Spleen (tissue), 13 donors: ENCODE results near the gene ADGRE1. TPM values are rescaled to one million over a fixed set of nuclear protein-coding genes. Genes with fewer than 3 reads are reported as not detected.

Experiments
- DNase-seq: peaks from one replicate; pipeline ENCODE4 v3.0.0-alpha.2; 2020
- H3K27ac ChIP-seq, 8 donors: fragments of 200-600 bp; sonication (generic) in 7 of 8; 1 replicate in 4 of 8; 2 replicates in 4 of 8; pipeline versions ENCODE4 v1.5.0 to v1.8.0; 2016 to 2021; ENCODE audit warnings: inconsistent platforms in 4 of 8, mild to moderate bottlenecking in 4 of 8, moderate library complexity in 1 of 8
- H3K27me3 ChIP-seq, 7 donors: fragments of 200-600 bp; sonication (generic) in 6 of 7; replicated peaks in 1 of 7; 1 replicate in 4 of 7; 2 replicates in 3 of 7; pipeline versions ENCODE4 v1.5.0 to v1.8.0; 2016 to 2021; ENCODE audit warnings: inconsistent platforms in 3 of 7, mild to moderate bottlenecking in 1 of 7
- H3K36me3 ChIP-seq, 6 donors: fragments of 200-600 bp; sonication (generic) in 5 of 6; 1 replicate in 4 of 6; 2 replicates in 2 of 6; pipeline versions ENCODE4 v1.5.0 to v1.8.0; 2016 to 2021; ENCODE audit warnings: inconsistent platforms in 2 of 6
- H3K4me1 ChIP-seq, 6 donors: fragments of 200-600 bp; sonication (generic) in 5 of 6; 1 replicate in 3 of 6; 2 replicates in 3 of 6; pipeline versions ENCODE4 v1.5.0 to v1.8.0; 2016 to 2021; ENCODE audit warnings: inconsistent platforms in 3 of 6
- H3K4me3 ChIP-seq, 8 donors: fragments of 200-600 bp; sonication (generic) in 7 of 8; 1 replicate in 4 of 8; 2 replicates in 4 of 8; pipeline versions ENCODE4 v1.5.0 to v1.8.0; 2016 to 2021; ENCODE audit warnings: inconsistent platforms in 4 of 8, mild to moderate bottlenecking in 4 of 8, moderate library complexity in 2 of 8
- H3K9me3 ChIP-seq, 8 donors: fragments of 200-600 bp; sonication (generic) in 7 of 8; 1 replicate in 4 of 8; 2 replicates in 4 of 8; pipeline versions ENCODE4 v1.5.0 to v1.8.0; 2016 to 2021; ENCODE audit warnings: inconsistent platforms in 4 of 8
- POLR2A ChIP-seq, 3 donors: fragments of 450-650 bp; IDR thresholded peaks; one replicate each; pipeline ENCODE4 v1.5.1; 2017; ENCODE audit warnings: antibody characterized with exemption in 3 of 3, mild to moderate bottlenecking in 1 of 3
- POLR2AphosphoS5 ChIP-seq, 3 donors: sonication (generic); formaldehyde crosslinking; IDR thresholded peaks; one replicate each; pipeline ENCODE4 v1.5.1; 2017; ENCODE audit warnings: antibody characterized with exemption in 3 of 3
- WGBS, 5 donors: extraction: QIAGEN DNeasy Blood & Tissue Kit in 3 of 5; methylation state at CpG; one replicate each; pipeline versions ENCODE4 v1.1.5 to v1.1.7; 2013 to 2018; 5-methylcytosine and 5-hydroxymethylcytosine counted together
- intact Hi-C: fragments of 100-400 bp; cut with DNase I; formaldehyde crosslinking; loops from one replicate; pipeline ENCODE4 v1.15.0; 2023; ENCODE audit warnings: low total_unique reads
- long read RNA-seq, 2 donors: transcript quantifications; one replicate each; lab custom pipeline, GENCODE V29; 2026
- polyA plus RNA-seq, 3 donors: library from polyadenylated mRNA; stranded (reverse); fragments of 200-250 nt; gene quantifications; one replicate each; pipeline ENCODE4 v1.2.1, GENCODE V29; 2013
- total RNA-seq, 7 donors: library from RNA; depleted of rRNA in 3 of 7; stranded (reverse); fragments of >200 nt in 3 of 7; fragmentation: NEBNext Ultra II Directional in 4 of 7; extraction: Animal tissue kit (Norgen Biotek cat#: 25700) in 4 of 7; gene quantifications; one replicate each; pipeline versions ENCODE4 v1.1.0 to v1.2.1, GENCODE V29; 2016 to 2021
- TF ChIP-seq, protein P1 (sequence below), 11 experiments: fragments of 200-600 bp in 7 of 11; fragments of 450-650 bp in 4 of 11; sonication (generic) in 4 of 11; IDR thresholded peaks in 8 of 11; conservative IDR thresholded peaks in 3 of 11; 1 replicate in 7 of 11; 2 replicates in 4 of 11; pipeline versions ENCODE4 v1.4.0 to v1.8.0; 2016 to 2021; ENCODE audit warnings: antibody characterized with exemption in 11 of 11, inconsistent platforms in 4 of 11, mild to moderate bottlenecking in 1 of 11
- donor health status: healthy with polysubstance abuse.
- donor health status: DM: no; HTN: no; CAD: no; lungs with moderate emphysema.
- donor health status: DM: no; HTN: no; CAD: no.
- donor health status: Bipolar disorder and iron deficiency.
- donor health status: healthy.
- donor health status: DM: no; HTN: no; CAD: no.
- donor health status: DM: yes; HTN: yes; CAD: no.

Gene ADGRE1, protein sequence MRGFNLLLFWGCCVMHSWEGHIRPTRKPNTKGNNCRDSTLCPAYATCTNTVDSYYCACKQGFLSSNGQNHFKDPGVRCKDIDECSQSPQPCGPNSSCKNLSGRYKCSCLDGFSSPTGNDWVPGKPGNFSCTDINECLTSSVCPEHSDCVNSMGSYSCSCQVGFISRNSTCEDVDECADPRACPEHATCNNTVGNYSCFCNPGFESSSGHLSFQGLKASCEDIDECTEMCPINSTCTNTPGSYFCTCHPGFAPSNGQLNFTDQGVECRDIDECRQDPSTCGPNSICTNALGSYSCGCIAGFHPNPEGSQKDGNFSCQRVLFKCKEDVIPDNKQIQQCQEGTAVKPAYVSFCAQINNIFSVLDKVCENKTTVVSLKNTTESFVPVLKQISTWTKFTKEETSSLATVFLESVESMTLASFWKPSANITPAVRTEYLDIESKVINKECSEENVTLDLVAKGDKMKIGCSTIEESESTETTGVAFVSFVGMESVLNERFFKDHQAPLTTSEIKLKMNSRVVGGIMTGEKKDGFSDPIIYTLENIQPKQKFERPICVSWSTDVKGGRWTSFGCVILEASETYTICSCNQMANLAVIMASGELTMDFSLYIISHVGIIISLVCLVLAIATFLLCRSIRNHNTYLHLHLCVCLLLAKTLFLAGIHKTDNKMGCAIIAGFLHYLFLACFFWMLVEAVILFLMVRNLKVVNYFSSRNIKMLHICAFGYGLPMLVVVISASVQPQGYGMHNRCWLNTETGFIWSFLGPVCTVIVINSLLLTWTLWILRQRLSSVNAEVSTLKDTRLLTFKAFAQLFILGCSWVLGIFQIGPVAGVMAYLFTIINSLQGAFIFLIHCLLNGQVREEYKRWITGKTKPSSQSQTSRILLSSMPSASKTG
- total RNA-seq (10 to 100 TPM; 20.1 to 65.2 (median 30.6) TPM), polyA plus RNA-seq (1 to 10 TPM; 2.3 to 4.0 (median 3.3) TPM)
- long read RNA-seq, donor 1, partial matches to known transcripts: 8 of 8 reads
- long read RNA-seq, donor 1, other reads (novel, unspliced or antisense): 0 of 8 reads
- long read RNA-seq, donor 2: 0 reads

DNA sequence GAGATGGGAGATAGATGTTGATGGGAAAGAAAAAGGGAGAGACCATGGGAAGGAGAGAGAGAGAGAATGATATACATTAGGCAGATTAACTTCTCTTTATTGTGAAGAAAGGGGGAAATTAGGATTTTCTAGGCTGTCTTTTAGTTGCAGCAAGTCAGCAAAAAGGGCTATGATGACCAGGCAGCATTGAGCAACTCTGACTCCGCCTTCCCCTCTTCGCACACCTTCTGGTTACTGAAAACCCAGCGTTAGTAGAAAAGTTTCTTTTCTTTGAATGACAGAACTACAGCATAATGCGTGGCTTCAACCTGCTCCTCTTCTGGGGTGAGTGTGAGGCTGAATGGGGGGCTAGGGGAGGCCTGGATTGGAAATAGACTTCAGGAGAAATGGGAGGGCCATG lies at the start of gene ADGRE1:
TSS of gene ADGRE1 (plus strand) at position 264 of the 400 bp plus-strand sequence. CDS start at position 294, 30 bp downstream.
- peak within 1 kb of the TSS in 7 of 8 donors; percentile 1 to 37 (median 4) for H3K4me3 ChIP-seq
- no peaks in the 10 kb centered on the region for H3K36me3 ChIP-seq
- H3K9me3 ChIP-seq: peaks cover 0 to 18% (median 9%) of the 10 kb centered on the region in 8 donors
- peak; percentile 83 for DNase-seq
- intact Hi-C loops: no loop called here
- H3K27ac ChIP-seq: peak within 1 kb of the TSS in 7 of 8 donors; percentile 54 to 87 (median 74)
- TF ChIP-seq, protein P1, sequence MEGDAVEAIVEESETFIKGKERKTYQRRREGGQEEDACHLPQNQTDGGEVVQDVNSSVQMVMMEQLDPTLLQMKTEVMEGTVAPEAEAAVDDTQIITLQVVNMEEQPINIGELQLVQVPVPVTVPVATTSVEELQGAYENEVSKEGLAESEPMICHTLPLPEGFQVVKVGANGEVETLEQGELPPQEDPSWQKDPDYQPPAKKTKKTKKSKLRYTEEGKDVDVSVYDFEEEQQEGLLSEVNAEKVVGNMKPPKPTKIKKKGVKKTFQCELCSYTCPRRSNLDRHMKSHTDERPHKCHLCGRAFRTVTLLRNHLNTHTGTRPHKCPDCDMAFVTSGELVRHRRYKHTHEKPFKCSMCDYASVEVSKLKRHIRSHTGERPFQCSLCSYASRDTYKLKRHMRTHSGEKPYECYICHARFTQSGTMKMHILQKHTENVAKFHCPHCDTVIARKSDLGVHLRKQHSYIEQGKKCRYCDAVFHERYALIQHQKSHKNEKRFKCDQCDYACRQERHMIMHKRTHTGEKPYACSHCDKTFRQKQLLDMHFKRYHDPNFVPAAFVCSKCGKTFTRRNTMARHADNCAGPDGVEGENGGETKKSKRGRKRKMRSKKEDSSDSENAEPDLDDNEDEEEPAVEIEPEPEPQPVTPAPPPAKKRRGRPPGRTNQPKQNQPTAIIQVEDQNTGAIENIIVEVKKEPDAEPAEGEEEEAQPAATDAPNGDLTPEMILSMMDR (IDR thresholded peaks at IDR 0.05 in 8 of 11, conservative IDR thresholded peaks at IDR 0.05 in 3 of 11): no peak
- TF ChIP-seq POLR2AphosphoS5 (IDR thresholded peaks at IDR 0.05): peak in 1 of 3 donors; percentile 22
- no peak for TF ChIP-seq POLR2A (IDR thresholded peaks at IDR 0.05)
- 39 to 56% (median 42%) methylated on average over 4 of the region's 4 CpGs for WGBS, 5 donors
- H3K27me3 ChIP-seq: no peaks in the 10 kb centered on the region
- peaks cover 0 to 58% (median 24%) of the 10 kb centered on the region in 6 donors for H3K4me1 ChIP-seq

DNA sequence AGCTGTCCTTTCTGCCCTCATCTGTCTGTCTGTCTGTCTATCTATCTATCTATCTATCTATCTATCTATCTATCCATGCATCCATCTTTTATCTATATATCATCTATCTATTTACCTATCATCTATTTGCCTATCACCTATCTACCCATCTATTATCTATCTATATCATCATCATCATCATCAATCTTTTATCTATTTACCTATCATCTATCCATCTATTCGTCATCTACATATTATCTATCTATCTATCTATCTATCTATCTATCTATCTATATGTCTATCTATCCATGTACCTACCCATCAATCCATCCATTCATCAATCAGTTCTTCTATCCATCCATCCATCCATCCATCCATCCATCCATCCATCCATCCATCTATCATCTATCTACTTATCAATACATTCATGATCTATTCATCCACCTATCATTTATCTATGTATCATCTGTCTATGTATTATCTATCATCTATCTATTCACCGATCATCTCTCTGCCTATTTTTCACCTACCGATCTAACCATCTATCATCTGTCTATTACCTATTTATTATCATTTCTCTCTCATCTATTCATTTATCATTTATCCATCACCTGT lies 49.2 kb upstream of the ADGRE1 start:
- 89 to 98% (median 96%) methylated on average over 3 of the region's 3 CpGs for WGBS, 5 donors
- intact Hi-C loops: no loop called here
- Histone ChIP-seq H3K36me3 (peaks cover 0 to 100% (median 51%) of the 10 kb centered on the region in 6 donors), H3K9me3 (no peaks in the 10 kb centered on the region), H3K27me3 (no peaks in the 10 kb centered on the region), H3K4me1 (no peaks in the 10 kb centered on the region), H3K27ac (no peak overlapping the region), H3K4me3 (no peak overlapping the region)
- TF ChIP-seq POLR2A (IDR thresholded peaks at IDR 0.05) (no peak), POLR2AphosphoS5 (IDR thresholded peaks at IDR 0.05) (no peak)
- TF ChIP-seq, protein P1 (IDR thresholded peaks at IDR 0.05 in 8 of 11, conservative IDR thresholded peaks at IDR 0.05 in 3 of 11): no peak
- no peak for DNase-seq

DNA sequence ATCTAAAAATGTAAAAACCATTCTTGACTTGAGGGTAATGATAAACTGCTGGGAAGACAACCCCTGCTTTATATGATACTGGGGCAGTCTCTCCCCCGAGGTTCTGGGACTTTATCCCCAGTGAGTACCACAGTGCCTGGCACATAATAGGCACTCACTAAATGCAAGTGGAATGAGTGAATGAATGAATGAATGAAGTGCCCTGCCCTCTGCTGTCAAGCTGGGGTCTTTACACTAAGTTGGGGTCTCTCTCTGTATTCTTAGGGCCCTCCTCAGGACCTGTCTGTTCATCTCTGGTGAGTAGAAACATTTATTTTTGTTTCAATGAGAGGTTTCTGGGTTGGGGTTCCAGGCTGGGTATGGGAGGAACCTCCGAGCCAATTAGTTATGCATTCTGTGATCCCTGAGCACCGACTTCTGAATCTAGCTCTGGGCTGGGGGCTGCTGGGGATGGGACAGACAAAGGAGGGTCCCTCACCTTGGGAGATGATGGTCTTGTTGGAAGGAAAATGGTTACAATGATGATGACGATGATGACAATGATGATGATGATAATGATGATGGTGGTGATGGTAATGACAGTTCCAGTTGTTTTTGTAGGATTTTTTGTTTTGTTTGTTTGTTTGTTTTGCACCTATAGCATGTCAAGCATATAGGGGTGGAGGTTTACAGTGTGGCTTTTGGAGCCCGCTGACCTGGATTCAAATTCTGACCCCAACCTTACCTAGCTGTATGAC lies 44.3 kb upstream of the ADGRE1 start:
- H3K4me1 ChIP-seq: no peaks in the 10 kb centered on the region
- 81 to 90% (median 88%) methylated on average over 5 of the region's 5 CpGs for WGBS, 5 donors
- H3K27ac ChIP-seq: no peak overlapping the region
- no peak for DNase-seq
- peaks cover 0 to 87% (median 39%) of the 10 kb centered on the region in 6 donors for H3K36me3 ChIP-seq
- no peak overlapping the region for H3K4me3 ChIP-seq
- TF ChIP-seq, protein P1 (IDR thresholded peaks at IDR 0.05 in 8 of 11, conservative IDR thresholded peaks at IDR 0.05 in 3 of 11): no peak
- no peak for TF ChIP-seq POLR2AphosphoS5 (IDR thresholded peaks at IDR 0.05)
- no peak for TF ChIP-seq POLR2A (IDR thresholded peaks at IDR 0.05)
- H3K9me3 ChIP-seq: no peaks in the 10 kb centered on the region
- no peaks in the 10 kb centered on the region for H3K27me3 ChIP-seq
- intact Hi-C loops: no loop called here
